ENCODE data around the gene PIGX. TPM values are rescaled to one million over a fixed set of nuclear protein-coding genes. Genes with fewer than 3 reads are reported as not detected.

PIGX gene
- polyA plus RNA-seq, 1 donor from 2014 or later: 116 TPM

DNA sequence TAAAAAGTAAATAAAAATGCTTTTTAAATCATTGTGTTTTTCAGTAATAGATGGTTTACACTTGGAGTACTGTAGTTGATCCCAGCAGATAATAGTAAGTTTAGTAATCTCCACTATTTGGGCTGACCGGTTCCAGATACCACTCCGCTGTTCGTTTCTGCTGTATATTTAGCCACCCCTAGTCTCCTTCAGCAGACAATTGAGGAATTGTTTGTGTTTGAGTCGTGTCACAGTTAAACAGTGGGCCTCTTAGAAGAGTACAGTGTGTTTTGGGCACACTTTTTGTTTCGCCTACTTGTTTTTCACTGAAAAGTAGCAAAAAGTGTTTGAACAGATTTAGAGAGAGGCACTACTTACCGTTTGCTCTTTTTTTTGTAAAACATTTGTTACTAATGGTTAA, 60.7 kb downstream of the PIGX start:
- no peaks in the 10 kb centered on the region for H3K9me2 ChIP-seq (ENCODE audit: insufficient read depth, low read length)
- H3F3A ChIP-seq (ENCODE audit: insufficient read depth, low read length, poor library complexity, severe bottlenecking): no peaks in the 10 kb centered on the region
- TF ChIP-seq MXI1 (conservative IDR thresholded peaks at IDR 0.05; ENCODE audit: poor library complexity, severe bottlenecking) (no peak), TAF1 (IDR thresholded peaks at IDR 0.05; ENCODE audit: low read depth) (no peak), EZH2 (IDR thresholded peaks at IDR 0.05; ENCODE audit: borderline replicate concordance, insufficient read depth, low read length, poor library complexity, severe bottlenecking) (no peak), EP300 (conservative IDR thresholded peaks at IDR 0.05; ENCODE audit: poor library complexity, severe bottlenecking) (no peak), SMC3 (conservative IDR thresholded peaks at IDR 0.05; ENCODE audit: poor library complexity) (no peak), RAD21 (conservative IDR thresholded peaks at IDR 0.05) (no peak), POLR2AphosphoS5 (IDR thresholded peaks at IDR 0.05) (no peak)
- TF ChIP-seq, protein P1, sequence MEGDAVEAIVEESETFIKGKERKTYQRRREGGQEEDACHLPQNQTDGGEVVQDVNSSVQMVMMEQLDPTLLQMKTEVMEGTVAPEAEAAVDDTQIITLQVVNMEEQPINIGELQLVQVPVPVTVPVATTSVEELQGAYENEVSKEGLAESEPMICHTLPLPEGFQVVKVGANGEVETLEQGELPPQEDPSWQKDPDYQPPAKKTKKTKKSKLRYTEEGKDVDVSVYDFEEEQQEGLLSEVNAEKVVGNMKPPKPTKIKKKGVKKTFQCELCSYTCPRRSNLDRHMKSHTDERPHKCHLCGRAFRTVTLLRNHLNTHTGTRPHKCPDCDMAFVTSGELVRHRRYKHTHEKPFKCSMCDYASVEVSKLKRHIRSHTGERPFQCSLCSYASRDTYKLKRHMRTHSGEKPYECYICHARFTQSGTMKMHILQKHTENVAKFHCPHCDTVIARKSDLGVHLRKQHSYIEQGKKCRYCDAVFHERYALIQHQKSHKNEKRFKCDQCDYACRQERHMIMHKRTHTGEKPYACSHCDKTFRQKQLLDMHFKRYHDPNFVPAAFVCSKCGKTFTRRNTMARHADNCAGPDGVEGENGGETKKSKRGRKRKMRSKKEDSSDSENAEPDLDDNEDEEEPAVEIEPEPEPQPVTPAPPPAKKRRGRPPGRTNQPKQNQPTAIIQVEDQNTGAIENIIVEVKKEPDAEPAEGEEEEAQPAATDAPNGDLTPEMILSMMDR (IDR thresholded peaks at IDR 0.05; ENCODE audit: poor library complexity, severe bottlenecking): no peak
- TF ChIP-seq, protein P2, sequence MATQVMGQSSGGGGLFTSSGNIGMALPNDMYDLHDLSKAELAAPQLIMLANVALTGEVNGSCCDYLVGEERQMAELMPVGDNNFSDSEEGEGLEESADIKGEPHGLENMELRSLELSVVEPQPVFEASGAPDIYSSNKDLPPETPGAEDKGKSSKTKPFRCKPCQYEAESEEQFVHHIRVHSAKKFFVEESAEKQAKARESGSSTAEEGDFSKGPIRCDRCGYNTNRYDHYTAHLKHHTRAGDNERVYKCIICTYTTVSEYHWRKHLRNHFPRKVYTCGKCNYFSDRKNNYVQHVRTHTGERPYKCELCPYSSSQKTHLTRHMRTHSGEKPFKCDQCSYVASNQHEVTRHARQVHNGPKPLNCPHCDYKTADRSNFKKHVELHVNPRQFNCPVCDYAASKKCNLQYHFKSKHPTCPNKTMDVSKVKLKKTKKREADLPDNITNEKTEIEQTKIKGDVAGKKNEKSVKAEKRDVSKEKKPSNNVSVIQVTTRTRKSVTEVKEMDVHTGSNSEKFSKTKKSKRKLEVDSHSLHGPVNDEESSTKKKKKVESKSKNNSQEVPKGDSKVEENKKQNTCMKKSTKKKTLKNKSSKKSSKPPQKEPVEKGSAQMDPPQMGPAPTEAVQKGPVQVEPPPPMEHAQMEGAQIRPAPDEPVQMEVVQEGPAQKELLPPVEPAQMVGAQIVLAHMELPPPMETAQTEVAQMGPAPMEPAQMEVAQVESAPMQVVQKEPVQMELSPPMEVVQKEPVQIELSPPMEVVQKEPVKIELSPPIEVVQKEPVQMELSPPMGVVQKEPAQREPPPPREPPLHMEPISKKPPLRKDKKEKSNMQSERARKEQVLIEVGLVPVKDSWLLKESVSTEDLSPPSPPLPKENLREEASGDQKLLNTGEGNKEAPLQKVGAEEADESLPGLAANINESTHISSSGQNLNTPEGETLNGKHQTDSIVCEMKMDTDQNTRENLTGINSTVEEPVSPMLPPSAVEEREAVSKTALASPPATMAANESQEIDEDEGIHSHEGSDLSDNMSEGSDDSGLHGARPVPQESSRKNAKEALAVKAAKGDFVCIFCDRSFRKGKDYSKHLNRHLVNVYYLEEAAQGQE (IDR thresholded peaks at IDR 0.05; ENCODE audit: borderline replicate concordance): no peak
- H4K20me1 ChIP-seq (ENCODE audit: insufficient read depth): no peaks in the 10 kb centered on the region
- no peaks in the 10 kb centered on the region for H3K36me3 ChIP-seq (ENCODE audit: insufficient read depth, low read length)
- no peak overlapping the region for H3K27ac ChIP-seq (ENCODE audit: low read length)
- H3K4me3 ChIP-seq (ENCODE audit: low read length): no peak overlapping the region
- H3K9me3 ChIP-seq (ENCODE audit: low read length): no peaks in the 10 kb centered on the region
- H3K79me2 ChIP-seq (replicated peaks; ENCODE audit: insufficient read depth, low read length): peaks cover 70% of the 10 kb centered on the region
- no peak overlapping the region for H2AFZ ChIP-seq (ENCODE audit: low read depth, low read length)
- no peak overlapping the region for H3K9ac ChIP-seq (ENCODE audit: low read length)
- no peaks in the 10 kb centered on the region for H3K27me3 ChIP-seq (ENCODE audit: insufficient read depth, low read depth, low read length)
- H3K4me2 ChIP-seq (ENCODE audit: low read length): no peak overlapping the region

DNA sequence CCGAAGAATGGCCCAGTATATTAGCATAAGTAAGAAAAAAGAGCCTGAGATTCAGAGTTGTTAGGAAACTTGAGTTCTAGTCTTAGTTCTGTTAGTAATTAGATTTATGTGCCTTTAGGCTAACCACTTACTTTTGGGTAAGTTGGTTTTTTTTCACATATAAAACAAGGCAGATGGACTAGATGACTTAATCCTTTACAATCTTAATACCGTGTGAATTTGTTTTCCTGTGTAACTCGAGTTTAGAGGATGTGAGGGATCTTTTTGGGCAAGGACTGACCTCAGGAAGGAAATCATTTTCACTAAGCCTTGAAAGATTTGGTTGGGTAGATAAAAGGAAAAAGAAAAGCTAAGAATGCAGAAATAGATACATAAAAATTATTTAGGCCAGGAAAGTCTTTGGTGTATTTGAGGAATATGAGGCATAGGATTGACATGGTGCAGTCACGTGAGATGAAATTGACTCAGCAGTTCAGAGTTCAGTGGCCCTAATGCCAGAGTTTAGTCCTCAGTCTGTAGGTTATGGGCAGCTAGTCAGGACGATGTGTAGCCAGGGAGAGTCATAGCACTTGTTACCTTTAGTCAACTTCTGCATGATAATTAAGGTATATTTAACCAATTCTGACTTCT, 62.1 kb downstream of the PIGX start:
- Histone ChIP-seq H3K4me2 (ENCODE audit: low read length) (no peak overlapping the region), H3K27ac (ENCODE audit: low read length) (no peak overlapping the region), H3K27me3 (ENCODE audit: insufficient read depth, low read depth, low read length) (no peaks in the 10 kb centered on the region), H4K20me1 (ENCODE audit: insufficient read depth) (no peaks in the 10 kb centered on the region), H3K4me3 (ENCODE audit: low read length) (no peak overlapping the region), H3K79me2 (replicated peaks; ENCODE audit: insufficient read depth, low read length) (peaks cover 71% of the 10 kb centered on the region), H3K36me3 (ENCODE audit: insufficient read depth, low read length) (no peaks in the 10 kb centered on the region), H3K9me3 (ENCODE audit: low read length) (no peaks in the 10 kb centered on the region), H3K9me2 (ENCODE audit: insufficient read depth, low read length) (no peaks in the 10 kb centered on the region), H3F3A (ENCODE audit: insufficient read depth, low read length, poor library complexity, severe bottlenecking) (no peaks in the 10 kb centered on the region), H2AFZ (ENCODE audit: low read depth, low read length) (no peak overlapping the region), H3K9ac (ENCODE audit: low read length) (no peak overlapping the region)
- TF ChIP-seq TAF1 (IDR thresholded peaks at IDR 0.05; ENCODE audit: low read depth) (no peak), MXI1 (conservative IDR thresholded peaks at IDR 0.05; ENCODE audit: poor library complexity, severe bottlenecking) (no peak), POLR2AphosphoS5 (IDR thresholded peaks at IDR 0.05) (no peak), EP300 (conservative IDR thresholded peaks at IDR 0.05; ENCODE audit: poor library complexity, severe bottlenecking) (no peak), EZH2 (IDR thresholded peaks at IDR 0.05; ENCODE audit: borderline replicate concordance, insufficient read depth, low read length, poor library complexity, severe bottlenecking) (no peak), RAD21 (conservative IDR thresholded peaks at IDR 0.05) (no peak), SMC3 (conservative IDR thresholded peaks at IDR 0.05; ENCODE audit: poor library complexity) (no peak)
- TF ChIP-seq, protein P1 (IDR thresholded peaks at IDR 0.05; ENCODE audit: poor library complexity, severe bottlenecking): no peak
- TF ChIP-seq, protein P2 (IDR thresholded peaks at IDR 0.05; ENCODE audit: borderline replicate concordance): no peak

All from neural cell (in vitro differentiated cells).